Neuronal stem cell (in vitro differentiated cells): ENCODE measurements around the gene WNT7A.

Experiments
- DNase-seq: peaks from one replicate; pipeline ENCODE4 v3.0.0-alpha.2; 2013; ENCODE audit warnings: low spot score
- H2AFZ ChIP-seq: one replicate; pipeline ENCODE4 v1.6.1; 2013; ENCODE audit warnings: mild to moderate bottlenecking, low read length, inconsistent platforms
- H2AK5ac ChIP-seq: 2 replicates; pipeline ENCODE4 v1.6.1; 2013; ENCODE audit warnings: low read depth, mild to moderate bottlenecking, inconsistent platforms, low read length, moderate library complexity, mixed read lengths
- H2BK120ac ChIP-seq: 2 replicates; pipeline ENCODE4 v1.6.1; 2013; ENCODE audit warnings: low read depth, mild to moderate bottlenecking, inconsistent platforms, low read length, moderate library complexity, mixed read lengths
- H2BK12ac ChIP-seq: one replicate; pipeline ENCODE4 v1.6.1; 2013; ENCODE audit warnings: low read length, inconsistent platforms
- H2BK15ac ChIP-seq: 2 replicates; pipeline ENCODE4 v1.6.1; 2013; ENCODE audit warnings: mild to moderate bottlenecking, low read length, inconsistent platforms, mixed read lengths
- H2BK5ac ChIP-seq: one replicate; pipeline ENCODE4 v1.6.1; 2013; ENCODE audit warnings: inconsistent platforms, mild to moderate bottlenecking, low read length, moderate library complexity
- H3K14ac ChIP-seq: one replicate; pipeline ENCODE4 v1.6.1; 2013; ENCODE audit warnings: low read length, inconsistent platforms
- H3K18ac ChIP-seq: 2 replicates; pipeline ENCODE4 v1.6.1; 2013; ENCODE audit warnings: low read length, inconsistent platforms
- H3K23ac ChIP-seq: 2 replicates; pipeline ENCODE4 v1.6.1; 2013; ENCODE audit warnings: low read depth, mild to moderate bottlenecking, mixed read lengths, low read length, inconsistent platforms; ENCODE audit not compliant: poor library complexity
- H3K27ac ChIP-seq: replicated peaks from 3 replicates; pipeline ENCODE4 v1.5.1; 2013; ENCODE audit warnings: low read length, inconsistent platforms
- H3K27me3 ChIP-seq, 3 experiments: 2 replicates each; pipeline ENCODE4 v1.6.1; 2013; ENCODE audit warnings: low read length in 3 of 3, mild to moderate bottlenecking in 2 of 3, inconsistent platforms in 1 of 3, low read depth in 1 of 3, mixed read lengths in 1 of 3, moderate library complexity in 1 of 3; ENCODE audit not compliant: control insufficient read depth in 3 of 3, insufficient read depth in 3 of 3
- H3K36me3 ChIP-seq, 2 donors: replicated peaks in 1 of 2; 2 replicates each; pipeline ENCODE4 v1.6.1; 2013; ENCODE audit warnings: low read length in 2 of 2; ENCODE audit not compliant: control insufficient read depth in 2 of 2, insufficient read depth in 2 of 2
- H3K4ac ChIP-seq: 2 replicates; pipeline ENCODE4 v1.6.1; 2013; ENCODE audit warnings: inconsistent platforms, mild to moderate bottlenecking, low read length, moderate library complexity
- H3K4me1 ChIP-seq, 2 donors: 1 replicate in 1 of 2; 2 replicates in 1 of 2; pipeline ENCODE4 v1.6.1; 2013; ENCODE audit warnings: low read length in 2 of 2, low read depth in 1 of 2; ENCODE audit not compliant: control insufficient read depth in 2 of 2, insufficient read depth in 1 of 2
- H3K4me2 ChIP-seq: one replicate; pipeline ENCODE4 v1.6.1; 2013; ENCODE audit warnings: mild to moderate bottlenecking, low read length, inconsistent platforms; ENCODE audit not compliant: insufficient read depth, poor library complexity, severe bottlenecking
- H3K4me3 ChIP-seq, 2 donors: 2 replicates each; pipeline ENCODE4 v1.5.1; 2013; ENCODE audit warnings: low read length in 2 of 2, mild to moderate bottlenecking in 2 of 2, inconsistent platforms in 1 of 2, moderate library complexity in 1 of 2
- H3K79me1 ChIP-seq: one replicate; pipeline ENCODE4 v1.6.1; 2013; ENCODE audit warnings: low read depth, mild to moderate bottlenecking, inconsistent platforms, low read length, moderate library complexity
- H3K9ac ChIP-seq: one replicate; pipeline ENCODE4 v1.6.1; 2013; ENCODE audit warnings: mild to moderate bottlenecking, low read depth, low read length, inconsistent platforms; ENCODE audit not compliant: poor library complexity
- H3K9me3 ChIP-seq, 2 donors: replicated peaks in 1 of 2; 2 replicates each; pipeline versions ENCODE3 to v1.6.1; 2013; ENCODE audit warnings: low read length in 2 of 2, mild to moderate bottlenecking in 2 of 2, inconsistent platforms in 1 of 2, low read depth in 1 of 2, mixed read lengths in 1 of 2, moderate library complexity in 1 of 2; ENCODE audit not compliant: control insufficient read depth in 2 of 2, insufficient read depth in 1 of 2
- H4K8ac ChIP-seq: one replicate; pipeline ENCODE4 v1.6.1; 2013; ENCODE audit warnings: low read depth, mild to moderate bottlenecking, inconsistent platforms, low read length, moderate library complexity
- H4K91ac ChIP-seq: one replicate; pipeline ENCODE4 v1.6.1; 2013; ENCODE audit warnings: low read length, low read depth, mild to moderate bottlenecking, inconsistent platforms; ENCODE audit not compliant: poor library complexity
- WGBS, 2 donors: extraction: QIAGEN DNeasy Blood & Tissue Kit; methylation state at CpG; one replicate each; pipeline ENCODE4 v1.1.7; 2013; ENCODE audit warnings: missing lambda C conversion rate in 2 of 2, mixed read lengths in 1 of 2; ENCODE audit not compliant: insufficient read length in 2 of 2, insufficient replicate concordance in 1 of 2; ENCODE audit errors: extremely low coverage in 2 of 2; 5-methylcytosine and 5-hydroxymethylcytosine counted together

The WNT7A gene

GRCh38 chr3:13786811-13787210 is 93.1 kb downstream of the WNT7A start:
- Histone ChIP-seq H3K14ac (no peak overlapping the region), H3K4ac (no peak overlapping the region), H2BK12ac (no peak overlapping the region), H3K4me1 (peaks cover 28 to 65% of the 10 kb centered on the region in 2 donors), H4K8ac (no peak overlapping the region), H3K4me2 (no peak overlapping the region), H3K27me3 (no peaks in the 10 kb centered on the region), H3K9me3 (no peaks in the 10 kb centered on the region), H3K27ac (no peak overlapping the region), H2BK15ac (no peak overlapping the region), H3K23ac (no peak overlapping the region), H2BK5ac (no peak overlapping the region), H3K18ac (peak overlapping the region; percentile 32), H3K9ac (no peak overlapping the region), H2AFZ (no peak overlapping the region), H3K36me3 (no peaks in the 10 kb centered on the region), H3K79me1 (no peaks in the 10 kb centered on the region), H4K91ac (no peak overlapping the region), H2BK120ac (no peak overlapping the region), H3K4me3 (no peak overlapping the region), H2AK5ac (no peak overlapping the region)
- no CpG with 5 or more reads among the region's 10 CpGs for WGBS, 2 donors
- DNase-seq, result no peak

- no peak overlapping the region for H3K14ac ChIP-seq
- peak overlapping the region; percentile 74 for H2AFZ ChIP-seq
- no peak overlapping the region for H3K27ac ChIP-seq
- peak overlapping the region; percentile 33 for H3K18ac ChIP-seq
- H3K4me1 ChIP-seq, result peaks cover 27 to 63% of the 10 kb centered on the region in 2 donors
- no peak overlapping the region for H2BK120ac ChIP-seq
- H3K23ac ChIP-seq, result no peak overlapping the region
- no CpG with 5 or more reads among the region's 13 CpGs for WGBS, 2 donors
- no peak overlapping the region for H3K4me3 ChIP-seq
- H2BK12ac ChIP-seq, result no peak overlapping the region
- no peaks in the 10 kb centered on the region for H3K27me3 ChIP-seq
- no peak overlapping the region for H4K8ac ChIP-seq
- no peak overlapping the region for H2AK5ac ChIP-seq
- peak; percentile 51 for DNase-seq
- H3K4me2 ChIP-seq, result peak overlapping the region; percentile 59
- H3K9ac ChIP-seq, result no peak overlapping the region
- no peaks in the 10 kb centered on the region for H3K36me3 ChIP-seq
- no peaks in the 10 kb centered on the region for H3K79me1 ChIP-seq
- no peak overlapping the region for H2BK15ac ChIP-seq
- no peak overlapping the region for H3K4ac ChIP-seq
- no peaks in the 10 kb centered on the region for H3K9me3 ChIP-seq
- no peak overlapping the region for H4K91ac ChIP-seq
- no peak overlapping the region for H2BK5ac ChIP-seq
These were observed 93.9 kb downstream of the WNT7A start for GRCh38 chr3:13785853-13786436.

- H3K4ac ChIP-seq, result no peak overlapping the region
- no peak overlapping the region for H2BK12ac ChIP-seq
- WGBS, 2 donors, result no CpG with 5 or more reads among the region's 7 CpGs
- H3K36me3 ChIP-seq, result no peaks in the 10 kb centered on the region
- no peak overlapping the region for H3K23ac ChIP-seq
- H3K27ac ChIP-seq, result no peak overlapping the region
- no peak overlapping the region for H4K91ac ChIP-seq
- H3K14ac ChIP-seq, result no peak overlapping the region
- H3K4me3 ChIP-seq, result no peak overlapping the region
- H3K4me1 ChIP-seq, result peaks cover 26 to 61% of the 10 kb centered on the region in 2 donors
- no peak overlapping the region for H2BK15ac ChIP-seq
- H4K8ac ChIP-seq, result no peak overlapping the region
- H3K27me3 ChIP-seq, result no peaks in the 10 kb centered on the region
- peak; percentile 21 for DNase-seq
- H2AFZ ChIP-seq, result peak overlapping the region; percentile 74
- peak overlapping the region; percentile 48 for H3K18ac ChIP-seq
- no peaks in the 10 kb centered on the region for H3K9me3 ChIP-seq
- no peak overlapping the region for H2BK120ac ChIP-seq
- H3K79me1 ChIP-seq, result no peaks in the 10 kb centered on the region
- no peak overlapping the region for H2BK5ac ChIP-seq
- H2AK5ac ChIP-seq, result no peak overlapping the region
- no peak overlapping the region for H3K9ac ChIP-seq
- H3K4me2 ChIP-seq, result peak overlapping the region; percentile 59
These were observed 94.5 kb downstream of the WNT7A start for GRCh38 chr3:13785351-13785750.

GRCh38 chr3:13783476-13783875 is 96.4 kb downstream of the WNT7A start:
- peaks cover 24 to 53% of the 10 kb centered on the region in 2 donors for H3K4me1 ChIP-seq
- H4K8ac ChIP-seq, result no peak overlapping the region
- H3K18ac ChIP-seq, result no peak overlapping the region
- no peak overlapping the region for H3K4me3 ChIP-seq
- no peak for DNase-seq
- no peak overlapping the region for H2BK120ac ChIP-seq
- H2AFZ ChIP-seq, result no peak overlapping the region
- no peak overlapping the region for H2BK12ac ChIP-seq
- no peak overlapping the region for H2AK5ac ChIP-seq
- H3K9me3 ChIP-seq, result no peaks in the 10 kb centered on the region
- H3K4ac ChIP-seq, result no peak overlapping the region
- H3K36me3 ChIP-seq, result no peaks in the 10 kb centered on the region
- no peak overlapping the region for H2BK15ac ChIP-seq
- H3K4me2 ChIP-seq, result no peak overlapping the region
- H3K9ac ChIP-seq, result no peak overlapping the region
- no peaks in the 10 kb centered on the region for H3K79me1 ChIP-seq
- no peak overlapping the region for H3K23ac ChIP-seq
- H3K14ac ChIP-seq, result no peak overlapping the region
- no peak overlapping the region for H2BK5ac ChIP-seq
- H3K27me3 ChIP-seq, result no peaks in the 10 kb centered on the region
- no peak overlapping the region for H3K27ac ChIP-seq
- H4K91ac ChIP-seq, result peak overlapping the region; percentile 64
- WGBS, 2 donors, result no CpG with 5 or more reads among the region's 8 CpGs
